ENCODE measurements around the gene KPRP. TPM values are rescaled to one million over a fixed set of nuclear protein-coding genes. Genes with fewer than 3 reads are reported as not detected.

Gene KPRP
- total RNA-seq, 1 experiment from 2014 or later: not detected

DNA sequence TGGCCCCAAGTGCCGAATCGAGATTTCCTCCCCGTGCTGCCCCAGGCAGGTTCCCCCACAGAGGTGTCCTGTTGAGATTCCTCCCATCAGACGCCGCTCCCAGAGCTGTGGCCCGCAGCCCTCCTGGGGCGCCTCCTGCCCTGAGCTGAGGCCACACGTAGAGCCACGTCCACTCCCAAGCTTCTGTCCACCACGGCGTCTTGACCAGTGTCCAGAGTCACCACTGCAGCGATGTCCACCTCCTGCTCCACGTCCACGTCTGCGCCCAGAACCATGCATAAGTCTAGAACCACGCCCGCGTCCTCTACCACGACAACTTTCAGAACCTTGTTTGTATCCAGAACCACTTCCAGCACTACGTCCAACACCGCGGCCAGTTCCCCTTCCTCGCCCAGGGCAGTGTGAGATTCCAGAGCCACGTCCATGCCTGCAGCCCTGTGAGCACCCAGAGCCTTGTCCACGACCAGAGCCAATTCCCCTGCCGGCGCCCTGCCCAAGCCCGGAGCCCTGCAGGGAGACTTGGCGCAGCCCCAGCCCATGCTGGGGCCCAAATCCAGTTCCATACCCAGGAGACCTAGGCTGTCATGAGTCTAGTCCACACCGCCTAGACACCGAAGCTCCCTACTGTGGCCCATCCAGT lies 2.8 kb downstream of the KPRP start:
- Histone ChIP-seq H3K27ac (ENCODE audit: low read length) (no peak overlapping the region), H3K36me3 (ENCODE audit: control insufficient read depth, insufficient read depth, low read length) (no peaks in the 10 kb centered on the region), H3K9me3 (ENCODE audit: control insufficient read depth, insufficient read depth, low read depth, low read length) (no peaks in the 10 kb centered on the region), H3K27me3 (ENCODE audit: control insufficient read depth, insufficient read depth, low read length) (no peaks in the 10 kb centered on the region), H3K4me3 (ENCODE audit: low read depth in 2 of 2, low read length in 2 of 2) (no peak overlapping the region), H3K4me1 (ENCODE audit: control insufficient read depth, insufficient read depth, low read length) (no peaks in the 10 kb centered on the region)
- ATAC-seq (no peak), DNase-seq (ENCODE audit: low read depth, low spot score) (no peak)
- TF ChIP-seq, protein P1, sequence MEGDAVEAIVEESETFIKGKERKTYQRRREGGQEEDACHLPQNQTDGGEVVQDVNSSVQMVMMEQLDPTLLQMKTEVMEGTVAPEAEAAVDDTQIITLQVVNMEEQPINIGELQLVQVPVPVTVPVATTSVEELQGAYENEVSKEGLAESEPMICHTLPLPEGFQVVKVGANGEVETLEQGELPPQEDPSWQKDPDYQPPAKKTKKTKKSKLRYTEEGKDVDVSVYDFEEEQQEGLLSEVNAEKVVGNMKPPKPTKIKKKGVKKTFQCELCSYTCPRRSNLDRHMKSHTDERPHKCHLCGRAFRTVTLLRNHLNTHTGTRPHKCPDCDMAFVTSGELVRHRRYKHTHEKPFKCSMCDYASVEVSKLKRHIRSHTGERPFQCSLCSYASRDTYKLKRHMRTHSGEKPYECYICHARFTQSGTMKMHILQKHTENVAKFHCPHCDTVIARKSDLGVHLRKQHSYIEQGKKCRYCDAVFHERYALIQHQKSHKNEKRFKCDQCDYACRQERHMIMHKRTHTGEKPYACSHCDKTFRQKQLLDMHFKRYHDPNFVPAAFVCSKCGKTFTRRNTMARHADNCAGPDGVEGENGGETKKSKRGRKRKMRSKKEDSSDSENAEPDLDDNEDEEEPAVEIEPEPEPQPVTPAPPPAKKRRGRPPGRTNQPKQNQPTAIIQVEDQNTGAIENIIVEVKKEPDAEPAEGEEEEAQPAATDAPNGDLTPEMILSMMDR (IDR thresholded peaks at IDR 0.05): no peak
- TF ChIP-seq SIN3A (IDR thresholded peaks at IDR 0.05; ENCODE audit: borderline replicate concordance, insufficient read depth, low read depth, low read length) (no peak), POLR2AphosphoS5 (IDR thresholded peaks at IDR 0.05; ENCODE audit: low read depth, low read length) (no peak), TCF7L2 (IDR thresholded peaks at IDR 0.05; ENCODE audit: low read depth, low read length) (no peak)
- TF ChIP-seq, protein P2, sequence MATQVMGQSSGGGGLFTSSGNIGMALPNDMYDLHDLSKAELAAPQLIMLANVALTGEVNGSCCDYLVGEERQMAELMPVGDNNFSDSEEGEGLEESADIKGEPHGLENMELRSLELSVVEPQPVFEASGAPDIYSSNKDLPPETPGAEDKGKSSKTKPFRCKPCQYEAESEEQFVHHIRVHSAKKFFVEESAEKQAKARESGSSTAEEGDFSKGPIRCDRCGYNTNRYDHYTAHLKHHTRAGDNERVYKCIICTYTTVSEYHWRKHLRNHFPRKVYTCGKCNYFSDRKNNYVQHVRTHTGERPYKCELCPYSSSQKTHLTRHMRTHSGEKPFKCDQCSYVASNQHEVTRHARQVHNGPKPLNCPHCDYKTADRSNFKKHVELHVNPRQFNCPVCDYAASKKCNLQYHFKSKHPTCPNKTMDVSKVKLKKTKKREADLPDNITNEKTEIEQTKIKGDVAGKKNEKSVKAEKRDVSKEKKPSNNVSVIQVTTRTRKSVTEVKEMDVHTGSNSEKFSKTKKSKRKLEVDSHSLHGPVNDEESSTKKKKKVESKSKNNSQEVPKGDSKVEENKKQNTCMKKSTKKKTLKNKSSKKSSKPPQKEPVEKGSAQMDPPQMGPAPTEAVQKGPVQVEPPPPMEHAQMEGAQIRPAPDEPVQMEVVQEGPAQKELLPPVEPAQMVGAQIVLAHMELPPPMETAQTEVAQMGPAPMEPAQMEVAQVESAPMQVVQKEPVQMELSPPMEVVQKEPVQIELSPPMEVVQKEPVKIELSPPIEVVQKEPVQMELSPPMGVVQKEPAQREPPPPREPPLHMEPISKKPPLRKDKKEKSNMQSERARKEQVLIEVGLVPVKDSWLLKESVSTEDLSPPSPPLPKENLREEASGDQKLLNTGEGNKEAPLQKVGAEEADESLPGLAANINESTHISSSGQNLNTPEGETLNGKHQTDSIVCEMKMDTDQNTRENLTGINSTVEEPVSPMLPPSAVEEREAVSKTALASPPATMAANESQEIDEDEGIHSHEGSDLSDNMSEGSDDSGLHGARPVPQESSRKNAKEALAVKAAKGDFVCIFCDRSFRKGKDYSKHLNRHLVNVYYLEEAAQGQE (IDR thresholded peaks at IDR 0.05; ENCODE audit: insufficient read depth in 1 of 2, low read depth in 2 of 2, low read length in 1 of 2): no peak
- ChIA-PET CTCF (no interaction called here), POLR2A (no interaction called here)
- intact Hi-C loops (cut with micrococcal nuclease; ENCODE audit: unreplicated experiment): no loop called here
- in situ Hi-C loops (cut with HindIII; ENCODE audit: low pct_unique_long_range_greater_than_20kb, low sequenced_read_pairs): no loop called here
- BruUV-seq (replicated peaks): no TSS peak

DNA sequence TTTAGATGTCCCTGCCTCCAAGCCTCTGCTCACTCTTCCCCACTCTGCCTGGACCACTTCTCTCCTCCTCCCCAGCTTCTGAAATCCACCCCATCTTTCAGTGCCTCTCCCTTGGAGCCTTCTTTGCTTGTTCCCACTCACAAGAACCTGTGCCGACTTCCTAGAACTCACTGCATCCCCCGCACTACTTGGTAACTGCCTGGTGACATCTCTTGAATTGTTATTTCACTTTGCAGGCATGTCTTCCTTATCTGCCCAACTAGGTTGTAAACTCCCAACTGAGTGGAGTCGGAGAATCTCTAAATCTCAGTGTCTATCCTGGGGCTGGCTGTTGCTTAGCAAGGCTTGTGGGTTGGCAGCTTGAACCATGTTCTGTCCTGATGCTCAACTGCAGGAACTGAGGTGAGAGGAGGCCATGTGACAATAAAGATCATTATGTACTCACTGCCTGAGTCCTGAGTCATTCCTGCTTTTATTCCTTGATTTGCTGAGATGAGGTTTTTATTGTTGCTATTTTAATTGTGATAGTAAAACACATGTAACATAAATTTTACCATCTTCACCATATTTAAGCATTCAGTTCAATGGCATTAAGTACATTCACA lies 3.9 kb downstream of the KPRP start:
- BruUV-seq (replicated peaks): no TSS peak
- TF ChIP-seq, protein P1 (IDR thresholded peaks at IDR 0.05): no peak
- TF ChIP-seq SIN3A (IDR thresholded peaks at IDR 0.05; ENCODE audit: borderline replicate concordance, insufficient read depth, low read depth, low read length) (no peak), POLR2AphosphoS5 (IDR thresholded peaks at IDR 0.05; ENCODE audit: low read depth, low read length) (no peak), TCF7L2 (IDR thresholded peaks at IDR 0.05; ENCODE audit: low read depth, low read length) (no peak)
- TF ChIP-seq, protein P2 (IDR thresholded peaks at IDR 0.05; ENCODE audit: insufficient read depth in 1 of 2, low read depth in 2 of 2, low read length in 1 of 2): no peak

More for the DNA sequence above, 3.9 kb downstream of the KPRP start:
- ATAC-seq (no peak), DNase-seq (ENCODE audit: low read depth, low spot score) (no peak)
- H3K9me3 ChIP-seq (ENCODE audit: control insufficient read depth, insufficient read depth, low read depth, low read length): no peaks in the 10 kb centered on the region
- no peaks in the 10 kb centered on the region for H3K4me1 ChIP-seq (ENCODE audit: control insufficient read depth, insufficient read depth, low read length)
- intact Hi-C loops (cut with micrococcal nuclease; ENCODE audit: unreplicated experiment): no loop called here
- in situ Hi-C loops (cut with HindIII; ENCODE audit: low pct_unique_long_range_greater_than_20kb, low sequenced_read_pairs): no loop called here
- no peak overlapping the region for H3K4me3 ChIP-seq (ENCODE audit: low read depth in 2 of 2, low read length in 2 of 2)
- ChIA-PET CTCF (no interaction called here), POLR2A (no interaction called here)
- H3K27ac ChIP-seq (ENCODE audit: low read length): no peak overlapping the region
- H3K36me3 ChIP-seq (ENCODE audit: control insufficient read depth, insufficient read depth, low read length): no peaks in the 10 kb centered on the region
- no peaks in the 10 kb centered on the region for H3K27me3 ChIP-seq (ENCODE audit: control insufficient read depth, insufficient read depth, low read length)
